BLaER1 (cell line): Measurements from ENCODE around the gene TAC4.

Experiments used
- H3K27ac ChIP-seq: shearing (Covaris generic); formaldehyde crosslinking; 2 replicates; pipeline ENCODE4 v1.8.1; 2022
- H3K27me3 ChIP-seq: shearing (Covaris generic); formaldehyde crosslinking; 2 replicates; pipeline ENCODE4 v1.8.1; 2022
- H3K36me3 ChIP-seq: shearing (Covaris generic); formaldehyde crosslinking; 2 replicates; pipeline ENCODE4 v1.8.1; 2022
- H3K4me1 ChIP-seq: shearing (Covaris generic); formaldehyde crosslinking; 2 replicates; pipeline ENCODE4 v1.8.1; 2022
- H3K4me2 ChIP-seq: shearing (Covaris generic); formaldehyde crosslinking; 2 replicates; pipeline ENCODE4 v1.8.1; 2022
- H3K4me3 ChIP-seq: shearing (Covaris generic); formaldehyde crosslinking; 2 replicates; pipeline ENCODE4 v1.8.1; 2022
- H3K9ac ChIP-seq: shearing (Covaris generic); formaldehyde crosslinking; 2 replicates; pipeline ENCODE4 v1.8.1; 2022
- H3K9me3 ChIP-seq: shearing (Covaris generic); formaldehyde crosslinking; 2 replicates; pipeline ENCODE4 v1.8.1; 2022
- H4K20me1 ChIP-seq: shearing (Covaris generic); formaldehyde crosslinking; 2 replicates; pipeline ENCODE4 v1.8.1; 2022
- Cebpa-rat ChIP-seq: shearing (Covaris generic); IDR thresholded peaks from 2 replicates; pipeline ENCODE4 v1.8.1; 2022

The TAC4 gene

GRCh38 chr17:49859991-49860953 is 12.4 kb upstream of the TAC4 start:
- Histone ChIP-seq H3K27ac (no peak overlapping the region), H3K9me3 (no peaks in the 10 kb centered on the region), H3K4me1 (peaks cover 21% of the 10 kb centered on the region), H3K4me2 (no peak overlapping the region), H3K36me3 (no peaks in the 10 kb centered on the region), H3K4me3 (no peak overlapping the region), H3K9ac (no peak overlapping the region), H3K27me3 (peaks cover 8% of the 10 kb centered on the region; the same call in 1 of the 2 replicates), H4K20me1 (peaks cover 18% of the 10 kb centered on the region)
- no peak for TF ChIP-seq Cebpa-rat

- H3K27me3 ChIP-seq = peaks cover 8% of the 10 kb centered on the region; the same call in 1 of the 2 replicates
- H3K36me3 ChIP-seq = no peaks in the 10 kb centered on the region
- no peak overlapping the region for H3K27ac ChIP-seq
- H3K9me3 ChIP-seq = no peaks in the 10 kb centered on the region
- TF ChIP-seq Cebpa-rat = no peak
- peak overlapping the region; percentile 62 for H3K4me2 ChIP-seq
- peaks cover 21% of the 10 kb centered on the region for H3K4me1 ChIP-seq
- no peak overlapping the region for H3K9ac ChIP-seq
- H3K4me3 ChIP-seq = no peak overlapping the region
- H4K20me1 ChIP-seq = peaks cover 18% of the 10 kb centered on the region
Observed at GRCh38 chr17:49858796-49859195, 10.9 kb upstream of the TAC4 start.

GRCh38 chr17:49854126-49854525 is 6.3 kb upstream of the TAC4 start:
- no peak for TF ChIP-seq Cebpa-rat
- no peak overlapping the region for H3K9ac ChIP-seq
- no peaks in the 10 kb centered on the region for H4K20me1 ChIP-seq
- H3K9me3 ChIP-seq = no peaks in the 10 kb centered on the region
- peaks cover 52% of the 10 kb centered on the region for H3K4me1 ChIP-seq
- no peaks in the 10 kb centered on the region for H3K36me3 ChIP-seq
- H3K4me3 ChIP-seq = no peak overlapping the region
- no peak overlapping the region for H3K27ac ChIP-seq
- H3K27me3 ChIP-seq = no peaks in the 10 kb centered on the region
- no peak overlapping the region for H3K4me2 ChIP-seq

GRCh38 chr17:49853470-49854015 is 5.7 kb upstream of the TAC4 start:
- Histone ChIP-seq H3K4me1 (peaks cover 49% of the 10 kb centered on the region), H3K9ac (no peak overlapping the region), H4K20me1 (no peaks in the 10 kb centered on the region), H3K4me3 (no peak overlapping the region), H3K27ac (no peak overlapping the region), H3K27me3 (no peaks in the 10 kb centered on the region), H3K36me3 (no peaks in the 10 kb centered on the region), H3K4me2 (no peak overlapping the region), H3K9me3 (no peaks in the 10 kb centered on the region)
- TF ChIP-seq Cebpa-rat = no peak

- H3K36me3 ChIP-seq = peaks cover 6% of the 10 kb centered on the region; the same call in 1 of the 2 replicates
- H4K20me1 ChIP-seq = no peaks in the 10 kb centered on the region
- peaks cover 51% of the 10 kb centered on the region for H3K4me1 ChIP-seq
- H3K27me3 ChIP-seq = no peaks in the 10 kb centered on the region
- peak overlapping the region; percentile 100 for H3K4me2 ChIP-seq
- H3K9ac ChIP-seq = peak overlapping the region; percentile 77
- H3K27ac ChIP-seq = peak overlapping the region; percentile 80
- H3K4me3 ChIP-seq = peak overlapping the region; percentile 74
- no peaks in the 10 kb centered on the region for H3K9me3 ChIP-seq
- peak; percentile 93 for TF ChIP-seq Cebpa-rat
Observed at GRCh38 chr17:49851387-49852291, 3.8 kb upstream of the TAC4 start.

GRCh38 chr17:49850772-49851386 is 3.0 kb upstream of the TAC4 start:
- Histone ChIP-seq H3K9ac (peak overlapping the region; percentile 77), H3K4me3 (peak overlapping the region; percentile 74), H3K27me3 (no peaks in the 10 kb centered on the region), H3K27ac (peak overlapping the region; percentile 80), H4K20me1 (no peaks in the 10 kb centered on the region), H3K36me3 (peaks cover 14% of the 10 kb centered on the region), H3K4me2 (peak overlapping the region; percentile 100), H3K4me1 (peaks cover 58% of the 10 kb centered on the region), H3K9me3 (no peaks in the 10 kb centered on the region)
- no peak for TF ChIP-seq Cebpa-rat

- H3K27me3 ChIP-seq = no peaks in the 10 kb centered on the region
- no peak for TF ChIP-seq Cebpa-rat
- H3K9ac ChIP-seq = peak overlapping the region; percentile 77; the same call in 1 of the 2 replicates
- 0 out of 2 replicates have a peak overlapping the region, but pooled peaks have one; percentile 80 for H3K27ac ChIP-seq
- no peaks in the 10 kb centered on the region for H3K9me3 ChIP-seq
- H3K4me1 ChIP-seq = peaks cover 65% of the 10 kb centered on the region
- peak overlapping the region; percentile 100 for H3K4me2 ChIP-seq
- H3K36me3 ChIP-seq = peaks cover 17% of the 10 kb centered on the region
- peak overlapping the region; percentile 74; the same call in 1 of the 2 replicates for H3K4me3 ChIP-seq
- no peaks in the 10 kb centered on the region for H4K20me1 ChIP-seq
Observed at GRCh38 chr17:49850218-49850610, 2.3 kb upstream of the TAC4 start.

GRCh38 chr17:49848739-49849138 is 870 bp upstream of the TAC4 start:
- no peak for TF ChIP-seq Cebpa-rat
- Histone ChIP-seq H3K4me1 (peaks cover 80% of the 10 kb centered on the region), H3K27ac (no peak overlapping the region), H3K27me3 (no peaks in the 10 kb centered on the region), H3K4me2 (no peak overlapping the region), H4K20me1 (no peaks in the 10 kb centered on the region), H3K4me3 (no peak overlapping the region), H3K9ac (no peak overlapping the region), H3K9me3 (no peaks in the 10 kb centered on the region), H3K36me3 (peaks cover 22% of the 10 kb centered on the region)
